Neural progenitor cell (in vitro differentiated cells): ENCODE data around the gene ANO1. TPM values are rescaled to one million over a fixed set of nuclear protein-coding genes. Genes with fewer than 3 reads are reported as not detected.

Experiments used
- DNase-seq: peaks from one replicate; pipeline ENCODE4 v3.0.0-alpha.2; 2016; ENCODE audit warnings: low spot score
- H2AFZ ChIP-seq: fragments of 200-600 bp; sonication (generic); replicated peaks from 2 replicates; pipeline ENCODE4 v1.6.1; 2016; ENCODE audit warnings: antibody characterized with exemption
- H3F3A ChIP-seq: fragments of 200-600 bp; sonication (generic); 2 replicates; pipeline ENCODE4 v1.6.1; 2016; ENCODE audit warnings: antibody characterized with exemption, low read depth
- H3K27ac ChIP-seq: fragments of 200-600 bp; sonication (generic); 2 replicates; pipeline ENCODE4 v1.5.1; 2016; ENCODE audit warnings: mild to moderate bottlenecking
- H3K27me3 ChIP-seq: fragments of 200-600 bp; sonication (generic); 2 replicates; pipeline ENCODE4 v1.6.1; 2016; ENCODE audit warnings: mild to moderate bottlenecking, moderate library complexity
- H3K36me3 ChIP-seq: fragments of 200-600 bp; sonication (generic); 2 replicates; pipeline ENCODE4 v1.5.1; 2016
- H3K4me1 ChIP-seq: fragments of 200-600 bp; sonication (generic); 2 replicates; pipeline ENCODE4 v1.6.1; 2016; ENCODE audit warnings: mixed run types
- H3K4me2 ChIP-seq: fragments of 200-600 bp; sonication (generic); 2 replicates; pipeline ENCODE4 v1.6.1; 2016
- H3K4me3 ChIP-seq: fragments of 200-600 bp; sonication (generic); 2 replicates; pipeline ENCODE4 v1.5.1; 2016
- H3K79me2 ChIP-seq: fragments of 200-600 bp; sonication (generic); 2 replicates; pipeline ENCODE4 v1.6.1; 2016; ENCODE audit warnings: low read depth
- H3K9ac ChIP-seq: fragments of 200-600 bp; sonication (generic); 2 replicates; pipeline ENCODE4 v1.6.1; 2016
- H3K9me3 ChIP-seq: fragments of 200-600 bp; sonication (generic); 2 replicates; pipeline ENCODE4 v1.5.1; 2016; ENCODE audit warnings: low read depth
- H4K20me1 ChIP-seq: fragments of 200-600 bp; sonication (generic); 2 replicates; pipeline ENCODE4 v1.6.1; 2016; ENCODE audit warnings: low read depth
- H3K27ac Mint-ChIP-seq: 3 replicates; pipeline ENCODE4 v1.8.0; 2021; ENCODE audit warnings: mixed read lengths
- H3K27me3 Mint-ChIP-seq: 2 replicates; pipeline ENCODE4 v1.8.0; 2022; ENCODE audit warnings: low read depth, mild to moderate bottlenecking, inconsistent platforms, moderate library complexity, mixed read lengths; ENCODE audit not compliant: insufficient read depth
- H3K36me3 Mint-ChIP-seq: 3 replicates; pipeline ENCODE4 v1.8.0; 2021; ENCODE audit warnings: mixed read lengths
- H3K4me1 Mint-ChIP-seq: 3 replicates; pipeline ENCODE4 v1.8.0; 2021; ENCODE audit warnings: mixed read lengths
- H3K4me3 Mint-ChIP-seq: 3 replicates; pipeline ENCODE4 v1.8.0; 2021; ENCODE audit warnings: mild to moderate bottlenecking, moderate library complexity, mixed read lengths
- H3K9me3 Mint-ChIP-seq: 3 replicates; pipeline ENCODE4 v1.8.0; 2020; ENCODE audit warnings: mixed read lengths
- EZH2 ChIP-seq: fragments of 200-600 bp; sonication (generic); IDR thresholded peaks from 2 replicates; pipeline ENCODE4 v1.6.1; 2017; ENCODE audit warnings: antibody characterized with exemption, mild to moderate bottlenecking, moderate library complexity
- EZH2phosphoT487 ChIP-seq: fragments of 200-600 bp; sonication (generic); IDR thresholded peaks from 2 replicates; pipeline ENCODE4 v1.6.1; 2017; ENCODE audit warnings: antibody characterized with exemption
- total RNA-seq: library from RNA; depleted of rRNA; stranded (reverse); fragments of >200 nt; gene quantifications from 2 replicates; pipeline ENCODE4 v1.2.3, GENCODE V29; 2015; ENCODE audit warnings: low replicate concordance
- TF ChIP-seq, protein P1 (sequence below): fragments of 200-600 bp; sonication (generic); IDR thresholded peaks from 2 replicates; pipeline ENCODE4 v1.5.1; 2017; ENCODE audit warnings: antibody characterized with exemption, mild to moderate bottlenecking

ANO1 gene
- total RNA-seq, 1 donor from 2014 or later = not detected

DNA sequence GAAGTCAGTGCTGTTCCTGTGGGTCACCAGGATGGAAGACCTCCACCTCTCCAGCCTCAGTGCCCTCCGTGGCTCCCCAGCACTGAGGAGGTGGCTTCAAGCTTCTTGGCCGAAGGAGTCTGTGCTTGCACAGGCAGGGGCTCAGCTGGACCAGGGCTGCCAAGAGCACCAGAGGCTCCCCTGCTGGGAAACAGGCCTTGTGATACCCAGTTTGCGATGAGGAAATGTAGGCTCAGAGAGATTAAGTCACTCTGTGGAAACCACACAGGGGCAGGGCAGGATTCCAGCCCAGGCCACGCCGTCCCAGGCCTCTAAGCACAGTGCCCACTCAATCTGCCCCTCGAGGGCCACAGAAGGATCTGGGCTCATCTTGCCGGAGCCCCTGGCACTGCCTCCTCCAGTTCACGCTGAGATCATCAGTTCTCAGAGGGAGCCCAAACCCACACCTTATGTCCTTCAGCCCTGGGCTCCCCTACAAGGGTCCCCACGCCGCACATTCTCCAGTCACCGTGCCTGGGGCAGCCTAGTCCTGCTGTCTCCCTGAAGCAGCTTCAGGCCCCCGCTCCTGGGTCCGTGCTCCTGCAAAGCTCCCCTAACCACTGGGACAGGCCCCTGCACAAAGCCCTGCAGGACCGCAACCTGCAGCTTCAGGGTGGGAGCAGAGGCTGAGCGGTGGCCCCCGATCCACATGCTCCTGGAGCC is 21.6 kb downstream of the ANO1 start:
- H3K27ac ChIP-seq = no peak overlapping the region
- Mint-ChIP-seq H3K27ac (no peak overlapping the region), H3K4me1 (peaks cover 18% of the 10 kb centered on the region), H3K36me3 (no peaks in the 10 kb centered on the region), H3K9me3 (peaks cover 3% of the 10 kb centered on the region), H3K27me3 (peaks cover 11% of the 10 kb centered on the region), H3K4me3 (no peak overlapping the region)
- H3K9ac ChIP-seq = no peak overlapping the region
- H2AFZ ChIP-seq = no peak overlapping the region
- peaks cover 18% of the 10 kb centered on the region for H3K4me1 ChIP-seq
- H3K9me3 ChIP-seq = no peaks in the 10 kb centered on the region
- no peaks in the 10 kb centered on the region for H3K79me2 ChIP-seq
- H3F3A ChIP-seq = peaks cover 8% of the 10 kb centered on the region
- H3K36me3 ChIP-seq = no peaks in the 10 kb centered on the region
- no peak overlapping the region for H3K4me2 ChIP-seq
- H4K20me1 ChIP-seq = no peaks in the 10 kb centered on the region
- no peak for TF ChIP-seq EZH2
- TF ChIP-seq, protein P1, sequence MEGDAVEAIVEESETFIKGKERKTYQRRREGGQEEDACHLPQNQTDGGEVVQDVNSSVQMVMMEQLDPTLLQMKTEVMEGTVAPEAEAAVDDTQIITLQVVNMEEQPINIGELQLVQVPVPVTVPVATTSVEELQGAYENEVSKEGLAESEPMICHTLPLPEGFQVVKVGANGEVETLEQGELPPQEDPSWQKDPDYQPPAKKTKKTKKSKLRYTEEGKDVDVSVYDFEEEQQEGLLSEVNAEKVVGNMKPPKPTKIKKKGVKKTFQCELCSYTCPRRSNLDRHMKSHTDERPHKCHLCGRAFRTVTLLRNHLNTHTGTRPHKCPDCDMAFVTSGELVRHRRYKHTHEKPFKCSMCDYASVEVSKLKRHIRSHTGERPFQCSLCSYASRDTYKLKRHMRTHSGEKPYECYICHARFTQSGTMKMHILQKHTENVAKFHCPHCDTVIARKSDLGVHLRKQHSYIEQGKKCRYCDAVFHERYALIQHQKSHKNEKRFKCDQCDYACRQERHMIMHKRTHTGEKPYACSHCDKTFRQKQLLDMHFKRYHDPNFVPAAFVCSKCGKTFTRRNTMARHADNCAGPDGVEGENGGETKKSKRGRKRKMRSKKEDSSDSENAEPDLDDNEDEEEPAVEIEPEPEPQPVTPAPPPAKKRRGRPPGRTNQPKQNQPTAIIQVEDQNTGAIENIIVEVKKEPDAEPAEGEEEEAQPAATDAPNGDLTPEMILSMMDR = no peak
- no peak for TF ChIP-seq EZH2phosphoT487
- no peak for DNase-seq
- no peak overlapping the region for H3K4me3 ChIP-seq
- no peaks in the 10 kb centered on the region for H3K27me3 ChIP-seq

DNA sequence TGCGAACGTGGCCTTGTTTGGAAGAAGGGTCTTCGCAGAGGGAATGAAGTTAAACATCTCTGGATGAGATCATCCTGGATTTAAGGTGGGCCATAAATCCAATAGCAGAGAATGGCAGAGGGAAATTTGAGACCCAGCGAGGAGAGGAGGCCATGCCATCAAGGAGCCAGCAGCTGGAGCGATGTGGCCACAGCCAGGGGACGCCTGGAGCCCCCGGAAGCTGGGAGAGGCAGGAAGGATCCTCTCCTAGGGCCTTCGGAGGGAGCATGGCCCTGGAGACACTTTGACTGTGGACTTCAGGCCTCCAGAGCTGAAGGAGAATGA is 22.1 kb downstream of the ANO1 start:
- Mint-ChIP-seq H3K4me3 (no peak overlapping the region), H3K27me3 (peaks cover 12% of the 10 kb centered on the region), H3K36me3 (no peaks in the 10 kb centered on the region), H3K4me1 (peaks cover 22% of the 10 kb centered on the region), H3K9me3 (peaks cover 3% of the 10 kb centered on the region), H3K27ac (no peak overlapping the region)
- Histone ChIP-seq H3F3A (peaks cover 8% of the 10 kb centered on the region), H3K9me3 (no peaks in the 10 kb centered on the region), H2AFZ (no peak overlapping the region), H3K4me1 (peaks cover 22% of the 10 kb centered on the region), H4K20me1 (no peaks in the 10 kb centered on the region), H3K9ac (no peak overlapping the region), H3K36me3 (no peaks in the 10 kb centered on the region), H3K27me3 (no peaks in the 10 kb centered on the region), H3K4me3 (no peak overlapping the region), H3K79me2 (no peaks in the 10 kb centered on the region), H3K4me2 (no peak overlapping the region), H3K27ac (no peak overlapping the region)
- TF ChIP-seq EZH2phosphoT487 (no peak), EZH2 (no peak)
- TF ChIP-seq, protein P1 = no peak
- no peak for DNase-seq

DNA sequence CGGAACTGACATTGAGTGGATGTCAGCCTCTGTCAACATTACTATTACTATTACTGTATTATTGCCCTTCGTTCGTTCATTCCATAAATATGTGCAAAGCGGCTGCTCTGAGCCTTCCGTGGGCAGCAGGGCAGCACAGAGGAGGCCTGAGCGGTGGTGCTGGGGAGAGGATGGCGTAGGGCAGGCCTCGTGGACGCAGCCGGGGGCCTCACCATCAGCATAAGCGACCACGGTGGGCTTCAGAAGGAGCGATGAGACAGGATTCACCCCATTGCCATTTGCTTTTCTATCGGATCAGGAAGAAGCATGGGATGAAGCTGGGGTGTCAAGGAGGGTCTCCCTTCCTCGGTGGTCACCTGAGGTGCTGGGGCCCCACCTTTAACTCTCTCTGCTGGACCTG is 22.7 kb downstream of the ANO1 start:
- no peaks in the 10 kb centered on the region for H4K20me1 ChIP-seq
- Mint-ChIP-seq H3K4me3 (no peak overlapping the region), H3K27me3 (peaks cover 14% of the 10 kb centered on the region), H3K9me3 (peaks cover under 1% of the 10 kb centered on the region), H3K4me1 (peaks cover 26% of the 10 kb centered on the region), H3K36me3 (no peaks in the 10 kb centered on the region), H3K27ac (no peak overlapping the region)
- no peak for DNase-seq
- no peaks in the 10 kb centered on the region for H3K9me3 ChIP-seq
- no peaks in the 10 kb centered on the region for H3K79me2 ChIP-seq
- H2AFZ ChIP-seq = no peak overlapping the region
- no peak overlapping the region for H3K9ac ChIP-seq
- no peaks in the 10 kb centered on the region for H3K27me3 ChIP-seq
- peaks cover 8% of the 10 kb centered on the region for H3F3A ChIP-seq
- H3K4me2 ChIP-seq = no peak overlapping the region
- TF ChIP-seq, protein P1 = no peak
- TF ChIP-seq EZH2phosphoT487 = no peak
- no peak for TF ChIP-seq EZH2
- no peak overlapping the region for H3K4me3 ChIP-seq
- H3K36me3 ChIP-seq = no peaks in the 10 kb centered on the region
- H3K4me1 ChIP-seq = peaks cover 25% of the 10 kb centered on the region
- H3K27ac ChIP-seq = no peak overlapping the region
